Neural crest cell (in vitro differentiated cells): ENCODE results near the gene UMPS. TPM values are rescaled to one million over a fixed set of nuclear protein-coding genes. Genes with fewer than 3 reads are reported as not detected.
"Not testable (repeated sequence)": the region's sequence is repeated elsewhere in the genome, so short reads cannot be mapped to it uniquely, and the experiment has no call there.

Source experiments
- DNase-seq: peaks from one replicate; pipeline ENCODE4 v3.0.0; 2021; ENCODE audit warnings: low read depth, mixed read lengths, low spot score
- H3K27ac Mint-ChIP-seq: one replicate; pipeline ENCODE4 v1.8.0; 2021; ENCODE audit warnings: mild to moderate bottlenecking, mixed read lengths; ENCODE audit not compliant: unreplicated experiment
- H3K27me3 Mint-ChIP-seq: 2 replicates; pipeline ENCODE4 v1.8.0; 2021; ENCODE audit warnings: low read depth, mild to moderate bottlenecking, mixed read lengths
- H3K36me3 Mint-ChIP-seq: 2 replicates; pipeline ENCODE4 v1.8.0; 2021; ENCODE audit warnings: low read depth, mild to moderate bottlenecking, mixed read lengths
- H3K4me1 Mint-ChIP-seq: 2 replicates; pipeline ENCODE4 v1.8.0; 2021; ENCODE audit warnings: mixed read lengths
- H3K4me3 Mint-ChIP-seq: one replicate; pipeline ENCODE4 v1.8.0; 2021; ENCODE audit warnings: mild to moderate bottlenecking, mixed read lengths
- H3K9me3 Mint-ChIP-seq: 2 replicates; pipeline ENCODE4 v1.8.0; 2021; ENCODE audit warnings: mixed read lengths
- total RNA-seq: library from RNA; stranded (reverse); gene quantifications from 2 replicates; pipeline ENCODE4 v1.2.1, GENCODE V29; 2021
- TF ChIP-seq, protein P1 (sequence below): fragments of 200-600 bp; sonication (generic); conservative IDR thresholded peaks from 2 replicates; pipeline ENCODE4 v1.5.0; 2021; ENCODE audit warnings: antibody characterized with exemption, mild to moderate bottlenecking

Gene UMPS
- total RNA-seq, 1 donor from 2014 or later = 70.7 TPM

DNA sequence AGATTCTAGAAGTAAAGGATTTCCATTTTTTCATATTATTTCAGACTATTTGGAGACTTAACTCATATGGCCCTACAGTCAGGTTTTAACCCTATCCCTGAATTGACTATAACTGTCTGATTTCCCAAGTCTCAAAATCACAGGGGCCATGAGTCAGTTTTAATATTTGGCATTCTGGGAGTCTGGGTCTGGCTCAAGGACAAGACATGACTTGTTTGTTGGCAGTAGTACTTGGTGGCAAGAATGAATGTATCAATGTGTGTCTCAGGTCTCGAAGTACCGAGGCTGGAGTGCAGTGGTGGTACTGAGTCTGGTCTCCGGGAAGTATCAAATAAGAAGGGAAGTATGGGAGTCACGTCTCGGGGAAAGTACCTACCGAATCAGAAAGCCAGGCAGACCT is 10.8 kb downstream of the UMPS start:
- Mint-ChIP-seq H3K4me1 (peaks cover 7% of the 10 kb centered on the region), H3K36me3 (peaks cover 30% of the 10 kb centered on the region), H3K4me3 (no peak overlapping the region), H3K27me3 (no peaks in the 10 kb centered on the region), H3K27ac (no peak overlapping the region), H3K9me3 (no peaks in the 10 kb centered on the region)
- DNase-seq = no peak
- TF ChIP-seq, protein P1, sequence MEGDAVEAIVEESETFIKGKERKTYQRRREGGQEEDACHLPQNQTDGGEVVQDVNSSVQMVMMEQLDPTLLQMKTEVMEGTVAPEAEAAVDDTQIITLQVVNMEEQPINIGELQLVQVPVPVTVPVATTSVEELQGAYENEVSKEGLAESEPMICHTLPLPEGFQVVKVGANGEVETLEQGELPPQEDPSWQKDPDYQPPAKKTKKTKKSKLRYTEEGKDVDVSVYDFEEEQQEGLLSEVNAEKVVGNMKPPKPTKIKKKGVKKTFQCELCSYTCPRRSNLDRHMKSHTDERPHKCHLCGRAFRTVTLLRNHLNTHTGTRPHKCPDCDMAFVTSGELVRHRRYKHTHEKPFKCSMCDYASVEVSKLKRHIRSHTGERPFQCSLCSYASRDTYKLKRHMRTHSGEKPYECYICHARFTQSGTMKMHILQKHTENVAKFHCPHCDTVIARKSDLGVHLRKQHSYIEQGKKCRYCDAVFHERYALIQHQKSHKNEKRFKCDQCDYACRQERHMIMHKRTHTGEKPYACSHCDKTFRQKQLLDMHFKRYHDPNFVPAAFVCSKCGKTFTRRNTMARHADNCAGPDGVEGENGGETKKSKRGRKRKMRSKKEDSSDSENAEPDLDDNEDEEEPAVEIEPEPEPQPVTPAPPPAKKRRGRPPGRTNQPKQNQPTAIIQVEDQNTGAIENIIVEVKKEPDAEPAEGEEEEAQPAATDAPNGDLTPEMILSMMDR = no peak

DNA sequence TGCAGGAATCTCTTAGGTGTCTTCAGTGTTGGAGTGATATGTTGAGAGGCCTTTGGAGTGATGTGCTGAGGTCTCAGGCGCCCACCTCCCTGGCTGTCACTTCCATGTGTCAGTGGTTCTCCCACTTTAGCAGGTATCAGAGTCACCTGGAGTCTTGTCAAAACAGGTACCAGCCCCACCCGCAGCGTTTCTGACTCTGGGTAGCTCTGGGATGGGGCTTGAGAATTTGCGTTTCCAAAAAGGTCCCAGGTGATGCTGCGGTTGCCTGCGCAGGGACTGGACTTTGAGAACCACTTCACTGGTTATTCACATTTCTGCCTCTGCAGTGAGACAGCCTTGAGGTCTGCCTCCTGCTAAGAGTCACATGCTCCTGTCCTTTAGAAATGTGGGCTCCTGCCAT is 15.5 kb downstream of the UMPS start:
- Mint-ChIP-seq H3K27ac (no peak overlapping the region), H3K36me3 (peaks cover 27% of the 10 kb centered on the region), H3K27me3 (no peaks in the 10 kb centered on the region), H3K4me3 (no peak overlapping the region), H3K4me1 (no peaks in the 10 kb centered on the region), H3K9me3 (no peaks in the 10 kb centered on the region)
- TF ChIP-seq, protein P1 = no peak
- DNase-seq = no peak

DNA sequence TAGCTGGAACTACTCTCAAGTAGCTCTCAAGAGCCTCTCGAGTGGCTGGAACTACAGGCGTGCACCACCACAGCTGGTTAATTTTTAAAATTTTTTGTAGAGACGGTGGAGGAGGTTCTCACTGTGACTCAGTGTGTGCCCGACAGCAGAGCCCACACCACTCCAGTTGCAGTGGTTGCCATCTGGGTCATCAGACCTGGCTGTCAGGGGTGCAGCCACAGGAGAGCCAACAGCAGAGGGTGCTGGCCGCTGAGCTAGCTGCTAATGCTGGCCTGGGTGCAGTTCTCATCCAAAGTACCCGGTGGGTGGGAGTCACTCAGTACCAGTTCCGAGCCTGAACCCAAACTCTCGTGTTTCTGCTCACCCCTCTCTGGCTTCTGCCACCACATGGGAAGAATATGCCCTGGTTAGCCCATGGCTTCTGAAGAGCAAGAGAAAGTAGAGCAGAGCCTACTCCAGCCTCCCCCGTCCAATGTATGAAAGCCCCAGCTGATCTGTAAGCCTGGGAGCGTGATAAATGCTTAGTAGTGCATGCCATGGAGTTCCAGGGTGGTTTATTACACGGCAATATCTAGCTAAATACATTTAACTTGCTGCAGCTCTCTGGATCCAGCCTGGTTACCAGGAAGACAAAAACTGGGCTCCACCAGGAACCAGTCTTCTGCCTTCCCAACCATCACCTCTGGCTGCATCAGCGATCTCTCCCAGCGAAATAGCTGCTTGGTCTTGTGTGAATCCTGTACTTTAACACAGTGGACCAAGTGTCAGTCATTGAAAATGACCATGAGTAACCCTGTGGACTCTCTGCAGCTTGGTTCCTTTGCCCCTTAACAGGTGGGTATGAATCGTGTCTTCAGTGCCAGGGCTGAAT is 17.1 kb downstream of the UMPS start:
- Mint-ChIP-seq H3K9me3 (no peaks in the 10 kb centered on the region), H3K4me3 (no peak overlapping the region), H3K4me1 (no peaks in the 10 kb centered on the region), H3K27ac (no peak overlapping the region), H3K27me3 (no peaks in the 10 kb centered on the region), H3K36me3 (peaks cover 27% of the 10 kb centered on the region)
- TF ChIP-seq, protein P1 = no peak
- DNase-seq = no peak

DNA sequence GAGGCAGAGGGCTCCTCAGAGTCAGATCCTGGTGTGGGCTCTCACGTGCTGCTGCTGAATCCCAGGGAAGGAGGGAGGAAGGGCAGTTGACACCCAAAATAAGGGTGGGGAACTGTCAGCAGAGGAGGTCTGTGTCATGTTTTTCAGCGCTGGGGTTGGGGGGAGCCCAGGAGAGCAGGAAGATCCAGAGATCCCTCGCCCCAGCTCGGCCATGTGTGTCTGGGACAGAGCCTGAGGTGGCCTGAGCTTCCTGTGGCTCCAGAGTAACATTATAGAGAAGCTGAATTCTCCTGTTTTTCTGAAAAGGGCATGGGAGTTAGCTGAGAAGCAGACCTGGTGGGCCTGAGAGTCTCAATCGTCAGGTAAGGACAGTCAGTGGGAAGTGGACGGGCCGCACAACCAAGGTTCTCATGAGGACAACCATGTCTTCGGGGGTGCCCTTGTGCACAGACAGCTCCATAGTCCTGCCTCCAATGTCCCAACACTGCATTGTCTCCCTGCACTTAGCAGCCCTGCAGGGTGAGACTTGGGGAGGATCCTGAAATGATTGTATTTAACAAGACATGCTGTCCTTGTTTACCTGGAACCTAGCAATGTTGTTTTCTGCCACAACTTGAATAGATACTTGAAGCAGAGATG is 18.4 kb downstream of the UMPS start:
- DNase-seq = no peak
- Mint-ChIP-seq H3K27ac (peak overlapping the region; percentile 63), H3K9me3 (no peaks in the 10 kb centered on the region), H3K4me1 (no peaks in the 10 kb centered on the region), H3K27me3 (no peaks in the 10 kb centered on the region), H3K4me3 (no peak overlapping the region), H3K36me3 (peaks cover 22% of the 10 kb centered on the region)
- TF ChIP-seq, protein P1 = no peak

DNA sequence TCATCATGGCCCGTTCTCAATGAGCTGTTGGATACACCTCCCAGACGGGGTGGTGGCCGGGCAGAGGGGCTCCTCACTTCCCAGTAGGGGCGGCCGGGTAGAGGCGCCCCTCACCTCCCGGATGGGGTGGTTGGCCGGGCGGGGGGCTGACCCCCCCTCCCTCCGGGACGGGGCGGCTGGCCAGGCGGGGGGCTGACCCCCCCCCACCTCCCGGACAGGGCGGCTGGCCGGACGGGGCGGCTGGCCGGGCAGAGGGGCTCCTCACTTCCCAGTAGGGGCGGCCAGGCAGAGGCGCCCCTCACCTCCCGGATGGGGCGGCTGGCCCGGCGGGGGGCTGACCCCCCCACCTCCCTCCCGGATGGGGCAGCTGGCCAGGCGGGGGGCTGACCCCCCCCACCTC is 19.6 kb downstream of the UMPS start:
- DNase-seq, H3K9me3 Mint-ChIP-seq, H3K27ac Mint-ChIP-seq, H3K4me3 Mint-ChIP-seq, H3K4me1 Mint-ChIP-seq, H3K27me3 Mint-ChIP-seq: not testable (repeated sequence)
- peaks cover 18% of the 10 kb centered on the region for H3K36me3 Mint-ChIP-seq

DNA sequence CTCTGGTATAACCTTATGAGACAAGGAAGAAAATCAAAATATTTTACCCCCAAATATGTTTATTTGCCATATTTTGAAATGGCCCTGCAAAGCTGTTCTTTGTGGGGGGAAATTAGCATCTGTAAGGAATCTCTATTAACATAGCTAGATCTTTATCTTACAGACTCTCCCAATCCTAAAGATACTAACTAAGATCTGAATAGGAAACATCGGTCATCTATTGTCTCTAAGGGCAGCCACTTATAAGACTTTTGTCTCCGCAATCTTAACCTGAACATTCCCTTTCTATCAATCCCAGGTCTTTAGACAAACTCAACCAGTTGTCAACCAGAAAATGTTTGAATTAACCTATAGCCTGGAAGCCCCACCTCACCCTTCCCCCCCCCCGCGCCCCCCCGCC is 21.2 kb downstream of the UMPS start:
- TF ChIP-seq, protein P1 = no peak
- Mint-ChIP-seq H3K27me3 (no peaks in the 10 kb centered on the region), H3K4me1 (no peaks in the 10 kb centered on the region), H3K4me3 (peak overlapping the region; percentile 23), H3K27ac (no peak overlapping the region), H3K36me3 (peaks cover 18% of the 10 kb centered on the region), H3K9me3 (no peaks in the 10 kb centered on the region)
- DNase-seq = no peak
